A673 (cell line): ENCODE measurements around the gene KIF9.

Source experiments
- EZH2 ChIP-seq: fragments of 200-600 bp; sonication (generic); IDR thresholded peaks from 2 replicates; pipeline ENCODE4 v1.6.1; 2017; ENCODE audit warnings: borderline replicate concordance, low read depth, mild to moderate bottlenecking, mixed read lengths, antibody characterized with exemption, low read length; ENCODE audit not compliant: poor library complexity, severe bottlenecking
- TF ChIP-seq, protein P1 (sequence below): fragments of 300-800, 200-600 bp; sonication (generic); conservative IDR thresholded peaks from 2 replicates; pipeline ENCODE4 v1.5.1; 2017; ENCODE audit warnings: low read depth, mild to moderate bottlenecking, antibody characterized with exemption, low read length, moderate library complexity, mixed read lengths

DNA sequence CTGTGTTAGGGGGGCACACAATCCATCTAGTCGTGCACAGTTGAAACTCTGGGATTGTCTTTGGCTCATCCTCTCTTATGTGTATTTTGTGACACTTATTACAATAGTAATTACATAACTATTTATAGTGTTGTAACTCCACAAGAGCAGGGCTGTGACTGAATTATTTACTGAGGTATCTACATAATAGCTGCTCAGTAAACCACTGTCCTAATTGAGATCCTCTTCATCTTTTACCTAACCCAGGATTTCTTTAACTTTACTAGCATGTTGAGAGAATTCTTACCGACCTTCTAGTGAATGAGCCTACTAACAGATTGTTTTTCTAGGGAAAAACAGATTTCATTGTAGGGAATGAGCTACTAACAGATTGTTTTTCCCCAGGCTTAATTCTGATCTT lies 11.2 kb upstream of the KIF9 start:
- TF ChIP-seq, protein P1, sequence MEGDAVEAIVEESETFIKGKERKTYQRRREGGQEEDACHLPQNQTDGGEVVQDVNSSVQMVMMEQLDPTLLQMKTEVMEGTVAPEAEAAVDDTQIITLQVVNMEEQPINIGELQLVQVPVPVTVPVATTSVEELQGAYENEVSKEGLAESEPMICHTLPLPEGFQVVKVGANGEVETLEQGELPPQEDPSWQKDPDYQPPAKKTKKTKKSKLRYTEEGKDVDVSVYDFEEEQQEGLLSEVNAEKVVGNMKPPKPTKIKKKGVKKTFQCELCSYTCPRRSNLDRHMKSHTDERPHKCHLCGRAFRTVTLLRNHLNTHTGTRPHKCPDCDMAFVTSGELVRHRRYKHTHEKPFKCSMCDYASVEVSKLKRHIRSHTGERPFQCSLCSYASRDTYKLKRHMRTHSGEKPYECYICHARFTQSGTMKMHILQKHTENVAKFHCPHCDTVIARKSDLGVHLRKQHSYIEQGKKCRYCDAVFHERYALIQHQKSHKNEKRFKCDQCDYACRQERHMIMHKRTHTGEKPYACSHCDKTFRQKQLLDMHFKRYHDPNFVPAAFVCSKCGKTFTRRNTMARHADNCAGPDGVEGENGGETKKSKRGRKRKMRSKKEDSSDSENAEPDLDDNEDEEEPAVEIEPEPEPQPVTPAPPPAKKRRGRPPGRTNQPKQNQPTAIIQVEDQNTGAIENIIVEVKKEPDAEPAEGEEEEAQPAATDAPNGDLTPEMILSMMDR, result no peak
- no peak for TF ChIP-seq EZH2
